RWPE2 (cell line): ENCODE data around the gene CSNK2A2.

Source experiments
- ATAC-seq: fragments of 200-7000 bp; cut with Tn5 transposase; 3 replicates; pipeline ENCODE4 v1.9.1; 2021; ENCODE audit warnings: low read depth
- DNase-seq: peaks from one replicate; pipeline ENCODE4 v3.0.0-alpha.2; 2020; ENCODE audit warnings: low spot score
- H3K27ac ChIP-seq: fragments of 450-650 bp; 2 replicates; pipeline ENCODE4 v1.5.1; 2017; ENCODE audit warnings: mild to moderate bottlenecking; ENCODE audit not compliant: poor library complexity, severe bottlenecking
- H3K27me3 ChIP-seq: fragments of 250-450 bp; sonication (Bioruptor Pico); 2 replicates; pipeline ENCODE4 v1.5.1; 2021; ENCODE audit warnings: mild to moderate bottlenecking, moderate library complexity; ENCODE audit not compliant: insufficient read depth, poor library complexity, severe bottlenecking
- H3K36me3 ChIP-seq: fragments of 250-450 bp; sonication (Bioruptor Pico); 2 replicates; pipeline ENCODE4 v1.5.1; 2020; ENCODE audit warnings: low read depth, mild to moderate bottlenecking, moderate library complexity
- H3K4me1 ChIP-seq: fragments of 250-450 bp; sonication (Bioruptor Pico); 2 replicates; pipeline ENCODE4 v1.5.1; 2021; ENCODE audit warnings: mild to moderate bottlenecking, moderate library complexity; ENCODE audit not compliant: insufficient read depth, poor library complexity, severe bottlenecking
- H3K4me3 ChIP-seq: fragments of 250-450 bp; sonication (Bioruptor Pico); 2 replicates; pipeline ENCODE4 v1.5.1; 2021; ENCODE audit warnings: mild to moderate bottlenecking, moderate library complexity; ENCODE audit not compliant: severe bottlenecking
- H3K9me3 ChIP-seq: fragments of 250-450 bp; sonication (Bioruptor Pico); 2 replicates; pipeline ENCODE4 v1.5.1; 2021; ENCODE audit warnings: mild to moderate bottlenecking, moderate library complexity; ENCODE audit not compliant: severe bottlenecking
- CTCF ChIP-seq: fragments of 450-650 bp; IDR thresholded peaks from one replicate; pipeline ENCODE4 v1.5.1; 2017; ENCODE audit warnings: mild to moderate bottlenecking, moderate library complexity; ENCODE audit not compliant: poor library complexity, severe bottlenecking

Gene CSNK2A2

GRCh38 chr16:58234831-58235595, 37.1 kb upstream of the CSNK2A2 start:
- no peak overlapping the region for H3K27ac ChIP-seq
- H3K9me3 ChIP-seq = no peaks in the 10 kb centered on the region
- no peaks in the 10 kb centered on the region for H3K27me3 ChIP-seq
- TF ChIP-seq CTCF = no peak
- no peaks in the 10 kb centered on the region for H3K4me1 ChIP-seq
- H3K4me3 ChIP-seq = no peak overlapping the region
- no peaks in the 10 kb centered on the region for H3K36me3 ChIP-seq
- DNase-seq = no peak
- ATAC-seq = no peak

- DNase-seq (no peak), ATAC-seq (no peak)
- H3K9me3 ChIP-seq = no peaks in the 10 kb centered on the region
- no peaks in the 10 kb centered on the region for H3K4me1 ChIP-seq
- H3K4me3 ChIP-seq = no peak overlapping the region
- H3K27ac ChIP-seq = no peak overlapping the region
- no peaks in the 10 kb centered on the region for H3K36me3 ChIP-seq
- H3K27me3 ChIP-seq = no peaks in the 10 kb centered on the region
- TF ChIP-seq CTCF = no peak
Observed at GRCh38 chr16:58230259-58230658, 32.4 kb upstream of the CSNK2A2 start.

- TF ChIP-seq CTCF = no peak
- ATAC-seq (no peak), DNase-seq (no peak)
- Histone ChIP-seq H3K4me3 (no peak overlapping the region), H3K27me3 (no peaks in the 10 kb centered on the region), H3K36me3 (no peaks in the 10 kb centered on the region), H3K4me1 (peaks cover 9% of the 10 kb centered on the region), H3K27ac (no peak overlapping the region), H3K9me3 (no peaks in the 10 kb centered on the region)
Observed at GRCh38 chr16:58226790-58227189, 28.9 kb upstream of the CSNK2A2 start.

- DNase-seq = no peak
- peaks cover 9% of the 10 kb centered on the region for H3K4me1 ChIP-seq
- H3K9me3 ChIP-seq = no peaks in the 10 kb centered on the region
- no peaks in the 10 kb centered on the region for H3K36me3 ChIP-seq
- H3K27ac ChIP-seq = no peak overlapping the region
- no peaks in the 10 kb centered on the region for H3K27me3 ChIP-seq
- ATAC-seq = no peak
- no peak overlapping the region for H3K4me3 ChIP-seq
- TF ChIP-seq CTCF = no peak
Observed at GRCh38 chr16:58225965-58226602, 28.2 kb upstream of the CSNK2A2 start.
